Chondrocyte (in vitro differentiated cells): ENCODE data around the gene ELK1. TPM values are rescaled to one million over a fixed set of nuclear protein-coding genes. Genes with fewer than 3 reads are reported as not detected.

Experiments used
- DNase-seq: peaks from one replicate; pipeline ENCODE4 v3.0.0; 2021; ENCODE audit warnings: mixed read lengths, low spot score
- H3K27ac Mint-ChIP-seq: one replicate; pipeline ENCODE4 v1.8.0; 2021; ENCODE audit warnings: mild to moderate bottlenecking, moderate library complexity, mixed read lengths; ENCODE audit not compliant: unreplicated experiment
- H3K27me3 Mint-ChIP-seq: 2 replicates; pipeline ENCODE4 v1.8.0; 2021; ENCODE audit warnings: low read depth, mixed read lengths
- H3K36me3 Mint-ChIP-seq: 2 replicates; pipeline ENCODE4 v1.8.0; 2021; ENCODE audit warnings: low read depth, mixed read lengths
- H3K4me1 Mint-ChIP-seq: 2 replicates; pipeline ENCODE4 v1.8.0; 2021; ENCODE audit warnings: low read depth, mild to moderate bottlenecking, mixed read lengths
- H3K4me3 Mint-ChIP-seq: one replicate; pipeline ENCODE4 v1.8.0; 2021; ENCODE audit warnings: mild to moderate bottlenecking, moderate library complexity, mixed read lengths; ENCODE audit not compliant: unreplicated experiment
- H3K9me3 Mint-ChIP-seq: 2 replicates; pipeline ENCODE4 v1.8.0; 2021; ENCODE audit warnings: low read depth, mixed read lengths
- CTCF ChIP-seq: fragments of 200-600 bp; sonication (generic); IDR thresholded peaks from 2 replicates; pipeline ENCODE4 v1.5.0; 2021; ENCODE audit warnings: antibody characterized with exemption, mild to moderate bottlenecking, moderate library complexity
- microRNA-seq: library from miRNA; unstranded; fragments of <30 nt; microRNA quantifications from one replicate; pipeline ENCODE4 v1.2.0, GENCODE V29; 2020; ENCODE audit warnings: borderline number of aligned reads
- total RNA-seq: library from RNA; stranded (reverse); gene quantifications from 3 replicates; pipeline ENCODE4 v1.2.1, GENCODE V29; 2021

ELK1 gene
- total RNA-seq, 1 donor from 2014 or later = 32.6 TPM

- peaks cover 21% of the 10 kb centered on the region for H3K4me1 Mint-ChIP-seq
- DNase-seq = no peak
Observed at GRCh38 chrX:47587906-47588735, 62.2 kb downstream of the ELK1 start.

GRCh38 chrX:47587091-47587891, 63.1 kb downstream of the ELK1 start:
- H3K9me3 Mint-ChIP-seq = peaks cover 4% of the 10 kb centered on the region
- peaks cover 24% of the 10 kb centered on the region for H3K4me1 Mint-ChIP-seq
- no peak for DNase-seq
- H3K27me3 Mint-ChIP-seq = no peaks in the 10 kb centered on the region
- no peak overlapping the region for H3K4me3 Mint-ChIP-seq
- H3K36me3 Mint-ChIP-seq = peaks cover 4% of the 10 kb centered on the region
- TF ChIP-seq CTCF = no peak
- no peak overlapping the region for H3K27ac Mint-ChIP-seq

More at GRCh38 chrX:47587906-47588735, 62.2 kb downstream of the ELK1 start:
- peaks cover 4% of the 10 kb centered on the region for H3K36me3 Mint-ChIP-seq
- no peak overlapping the region for H3K4me3 Mint-ChIP-seq
- H3K27me3 Mint-ChIP-seq = no peaks in the 10 kb centered on the region
- no peak for TF ChIP-seq CTCF
- peaks cover 4% of the 10 kb centered on the region for H3K9me3 Mint-ChIP-seq
- H3K27ac Mint-ChIP-seq = no peak overlapping the region

- no peak for DNase-seq
Observed at GRCh38 chrX:47586043-47586787, 64.1 kb downstream of the ELK1 start.

More at GRCh38 chrX:47586043-47586787, 64.1 kb downstream of the ELK1 start:
- Mint-ChIP-seq H3K4me1 (peaks cover 32% of the 10 kb centered on the region), H3K27ac (no peak overlapping the region), H3K9me3 (peaks cover 4% of the 10 kb centered on the region), H3K4me3 (no peak overlapping the region), H3K27me3 (no peaks in the 10 kb centered on the region), H3K36me3 (peaks cover 4% of the 10 kb centered on the region)
- no peak for TF ChIP-seq CTCF

Small RNA genes within 50 kb of the gene (microRNA-seq; reads per million reads assigned to microRNA genes)
- not detected for gene MIR4769

Other genes starting within 250 kb of the ELK1 start
- gene ZNF41, start 167.3 kb downstream of the ELK1 start, total RNA-seq = 4.9 to 6.8 TPM (median 6.8 TPM) in 3 replicates
- 53.6 to 67.8 TPM (median 61.9 TPM) in 3 replicates for gene ARAF, start 89.4 kb downstream of the ELK1 start, total RNA-seq
- 599 to 671 TPM (median 633 TPM) in 3 replicates for gene TIMP1, start 68.1 kb downstream of the ELK1 start, total RNA-seq
- 2.6 to 5.9 TPM (median 3.7 TPM) in 3 replicates for gene SYN1, start 30.7 kb downstream of the ELK1 start, total RNA-seq
- gene CFP, start 20.6 kb downstream of the ELK1 start, total RNA-seq = 0.60 to 0.87 TPM (median 0.77 TPM) in 3 replicates
- gene UXT, start 8.6 kb upstream of the ELK1 start, total RNA-seq = 72.7 to 79.4 TPM (median 75.6 TPM) in 3 replicates
- gene ZNF81, start 186.3 kb upstream of the ELK1 start, total RNA-seq = 8.5 to 15.8 TPM (median 8.6 TPM) in 3 replicates